Omental fat pad (tissue), 4 donors: ENCODE results near the gene UGT1A1. TPM values are rescaled to one million over a fixed set of nuclear protein-coding genes. Genes with fewer than 3 reads are reported as not detected.

Experiments used
- ATAC-seq: fragments of 150-250 bp; one replicate; pipeline ENCODE4 v1.9.1; 2016; ENCODE audit warnings: mild to moderate bottlenecking, moderate library complexity; ENCODE audit not compliant: low FRiP score
- DNase-seq: peaks from one replicate; pipeline ENCODE4 v3.0.0-alpha.2; 2019; ENCODE audit warnings: low spot score
- total RNA-seq, 4 donors: library from RNA; depleted of rRNA; stranded (reverse); fragments of >200 nt; gene quantifications; one replicate each; pipeline ENCODE4 v1.1.0, GENCODE V29; 2016
- TF ChIP-seq, protein P1 (sequence below), 3 donors: fragments of 450-650 bp; IDR thresholded peaks; one replicate each; pipeline ENCODE4 v1.5.1; 2016 to 2017; ENCODE audit warnings: antibody characterized with exemption in 3 of 3, mild to moderate bottlenecking in 3 of 3, moderate library complexity in 2 of 3

The UGT1A1 gene
- total RNA-seq, 4 donors from 2014 or later = not detected

DNA sequence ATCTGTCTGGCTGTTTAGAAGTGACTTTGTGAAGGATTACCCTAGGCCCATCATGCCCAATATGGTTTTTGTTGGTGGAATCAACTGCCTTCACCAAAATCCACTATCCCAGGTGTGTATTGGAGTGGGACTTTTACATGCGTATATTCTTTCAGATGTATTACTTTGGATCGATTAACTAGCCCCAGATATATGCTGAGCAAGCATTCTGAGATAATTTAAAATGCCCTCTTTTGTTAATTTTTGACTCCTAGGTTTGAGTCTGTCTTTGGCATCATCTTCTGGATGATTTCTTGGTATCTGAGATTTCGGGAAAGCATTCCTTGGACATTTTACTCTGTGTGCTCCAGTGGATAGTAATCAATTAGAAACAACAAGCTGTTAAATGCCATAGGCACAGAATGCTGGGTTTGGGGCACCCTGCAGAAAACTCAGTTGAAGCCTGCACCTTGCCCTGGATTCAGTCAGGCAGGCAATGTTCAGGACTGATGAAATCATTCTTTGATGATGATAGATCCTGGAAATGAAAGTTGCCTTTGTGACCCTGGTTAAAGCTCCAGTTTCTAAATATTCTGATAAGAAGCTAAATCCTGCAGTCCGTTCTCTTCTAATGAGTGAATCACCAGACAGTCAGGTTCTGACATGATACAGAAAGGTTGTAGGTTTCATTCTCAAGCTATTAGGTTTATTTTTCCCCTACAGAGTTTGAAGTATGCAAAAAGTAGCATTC is 1.1 kb downstream of the UGT1A1 start:
- TF ChIP-seq, protein P1, sequence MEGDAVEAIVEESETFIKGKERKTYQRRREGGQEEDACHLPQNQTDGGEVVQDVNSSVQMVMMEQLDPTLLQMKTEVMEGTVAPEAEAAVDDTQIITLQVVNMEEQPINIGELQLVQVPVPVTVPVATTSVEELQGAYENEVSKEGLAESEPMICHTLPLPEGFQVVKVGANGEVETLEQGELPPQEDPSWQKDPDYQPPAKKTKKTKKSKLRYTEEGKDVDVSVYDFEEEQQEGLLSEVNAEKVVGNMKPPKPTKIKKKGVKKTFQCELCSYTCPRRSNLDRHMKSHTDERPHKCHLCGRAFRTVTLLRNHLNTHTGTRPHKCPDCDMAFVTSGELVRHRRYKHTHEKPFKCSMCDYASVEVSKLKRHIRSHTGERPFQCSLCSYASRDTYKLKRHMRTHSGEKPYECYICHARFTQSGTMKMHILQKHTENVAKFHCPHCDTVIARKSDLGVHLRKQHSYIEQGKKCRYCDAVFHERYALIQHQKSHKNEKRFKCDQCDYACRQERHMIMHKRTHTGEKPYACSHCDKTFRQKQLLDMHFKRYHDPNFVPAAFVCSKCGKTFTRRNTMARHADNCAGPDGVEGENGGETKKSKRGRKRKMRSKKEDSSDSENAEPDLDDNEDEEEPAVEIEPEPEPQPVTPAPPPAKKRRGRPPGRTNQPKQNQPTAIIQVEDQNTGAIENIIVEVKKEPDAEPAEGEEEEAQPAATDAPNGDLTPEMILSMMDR (IDR thresholded peaks at IDR 0.05) = no peak
- peak; percentile 54 for ATAC-seq
- no peak for DNase-seq

DNA sequence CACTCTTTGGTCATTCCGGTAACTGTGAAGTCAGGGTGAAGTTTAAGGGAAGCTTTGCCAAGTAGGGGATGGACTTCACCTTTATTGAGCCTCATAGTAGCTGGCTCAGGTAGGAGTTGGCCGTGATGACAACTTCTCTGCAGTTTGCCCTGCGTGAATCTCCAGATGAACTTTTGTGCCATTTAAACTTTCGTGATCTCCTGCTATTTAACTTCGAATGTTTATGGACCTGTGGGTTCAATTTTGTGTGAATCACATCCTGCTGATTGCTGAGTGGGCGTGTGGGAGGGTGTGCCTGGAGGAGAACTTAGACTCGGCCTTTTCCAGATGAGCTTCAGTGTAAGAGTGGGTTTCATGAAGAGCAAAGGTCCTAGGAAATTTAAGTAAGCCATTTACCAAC is 4.2 kb downstream of the UGT1A1 start:
- ATAC-seq (no peak), DNase-seq (no peak)
- TF ChIP-seq, protein P1 (IDR thresholded peaks at IDR 0.05) = no peak

DNA sequence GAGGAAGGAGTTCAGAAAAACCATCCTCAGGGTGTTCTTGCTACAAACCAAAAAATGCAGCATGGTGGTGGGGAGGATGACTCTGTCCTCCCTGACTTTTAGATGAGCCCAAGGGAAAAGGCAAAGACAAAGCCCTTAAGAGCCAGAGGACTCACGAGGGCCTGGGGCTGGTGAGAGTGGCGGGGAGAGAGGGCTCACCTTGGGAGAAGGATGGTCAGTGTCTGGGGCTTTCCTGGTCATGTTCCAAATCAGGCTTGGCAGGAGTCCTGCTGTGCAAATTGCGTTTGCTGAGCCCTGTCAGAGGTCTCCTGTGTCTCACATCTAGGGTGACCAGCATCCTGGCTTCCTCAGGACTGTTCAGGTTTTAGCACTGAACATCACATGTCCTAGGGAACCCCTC is 4.7 kb downstream of the UGT1A1 start:
- ATAC-seq = no peak
- TF ChIP-seq, protein P1 (IDR thresholded peaks at IDR 0.05) = no peak

DNA sequence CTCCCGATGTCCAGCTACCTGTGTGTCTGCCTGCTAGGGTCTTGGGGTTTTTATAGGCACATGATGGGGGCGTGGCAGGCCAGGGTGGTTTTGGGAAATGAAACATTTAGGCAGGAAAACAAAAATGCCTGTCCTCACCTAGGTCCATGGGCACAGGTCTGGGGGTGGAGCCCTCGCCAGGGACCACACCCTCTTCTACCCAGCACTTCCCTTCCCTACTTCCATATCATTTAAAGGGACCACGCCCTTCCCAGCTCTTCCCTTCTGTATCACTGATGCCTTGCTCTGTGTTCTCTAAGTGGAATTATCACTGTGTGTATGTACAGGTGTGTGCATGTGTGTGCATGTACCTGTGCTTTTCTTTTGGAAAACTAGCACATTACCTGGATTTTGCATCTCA is 6.3 kb downstream of the UGT1A1 start:
- DNase-seq (no peak), ATAC-seq (no peak)
- TF ChIP-seq, protein P1 (IDR thresholded peaks at IDR 0.05) = no peak

More for the DNA sequence above, 4.7 kb downstream of the UGT1A1 start:
- no peak for DNase-seq

DNA sequence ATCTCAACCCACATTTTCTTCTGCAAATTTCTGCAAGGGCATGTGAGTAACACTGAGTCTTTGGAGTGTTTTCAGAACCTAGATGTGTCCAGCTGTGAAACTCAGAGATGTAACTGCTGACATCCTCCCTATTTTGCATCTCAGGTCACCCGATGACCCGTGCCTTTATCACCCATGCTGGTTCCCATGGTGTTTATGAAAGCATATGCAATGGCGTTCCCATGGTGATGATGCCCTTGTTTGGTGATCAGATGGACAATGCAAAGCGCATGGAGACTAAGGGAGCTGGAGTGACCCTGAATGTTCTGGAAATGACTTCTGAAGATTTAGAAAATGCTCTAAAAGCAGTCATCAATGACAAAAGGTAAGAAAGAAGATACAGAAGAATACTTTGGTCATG is 8.0 kb downstream of the UGT1A1 start:
- no peak for ATAC-seq
- TF ChIP-seq, protein P1 (IDR thresholded peaks at IDR 0.05) = no peak
- no peak for DNase-seq

DNA sequence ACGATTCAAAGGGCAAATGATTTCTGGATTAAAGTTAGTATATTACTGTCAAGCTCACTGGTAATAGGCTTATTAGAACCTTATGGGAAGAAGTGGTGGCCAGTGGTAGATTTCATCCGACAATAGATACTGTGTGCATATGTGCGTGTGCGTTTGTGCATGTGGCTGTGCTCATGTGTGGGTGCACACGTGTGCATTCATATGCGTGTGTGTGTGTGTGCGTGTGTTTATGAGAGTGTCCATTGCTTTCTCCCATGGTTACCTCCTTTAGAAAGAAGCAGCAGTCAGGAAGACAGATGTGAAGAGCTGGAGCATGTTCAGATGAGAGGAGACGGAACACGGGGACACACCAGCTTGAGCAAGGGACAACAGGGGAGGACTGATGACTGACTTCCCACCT is 9.2 kb downstream of the UGT1A1 start:
- DNase-seq = no peak
- TF ChIP-seq, protein P1 (IDR thresholded peaks at IDR 0.05) = no peak
- ATAC-seq = no peak

DNA sequence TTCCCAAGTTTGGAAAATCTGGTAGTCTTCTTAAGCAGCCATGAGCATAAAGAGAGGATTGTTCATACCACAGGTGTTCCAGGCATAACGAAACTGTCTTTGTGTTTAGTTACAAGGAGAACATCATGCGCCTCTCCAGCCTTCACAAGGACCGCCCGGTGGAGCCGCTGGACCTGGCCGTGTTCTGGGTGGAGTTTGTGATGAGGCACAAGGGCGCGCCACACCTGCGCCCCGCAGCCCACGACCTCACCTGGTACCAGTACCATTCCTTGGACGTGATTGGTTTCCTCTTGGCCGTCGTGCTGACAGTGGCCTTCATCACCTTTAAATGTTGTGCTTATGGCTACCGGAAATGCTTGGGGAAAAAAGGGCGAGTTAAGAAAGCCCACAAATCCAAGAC is 12.1 kb downstream of the UGT1A1 start:
- ATAC-seq (no peak), DNase-seq (no peak)
- TF ChIP-seq, protein P1 (IDR thresholded peaks at IDR 0.05) = no peak
